ENCODE results near the gene HLCS. TPM values are rescaled to one million over a fixed set of nuclear protein-coding genes. Genes with fewer than 3 reads are reported as not detected.

HLCS gene
- total RNA-seq, 6 experiments from 2014 or later, result 12.6 to 19.1 (median 16.0) TPM

DNA sequence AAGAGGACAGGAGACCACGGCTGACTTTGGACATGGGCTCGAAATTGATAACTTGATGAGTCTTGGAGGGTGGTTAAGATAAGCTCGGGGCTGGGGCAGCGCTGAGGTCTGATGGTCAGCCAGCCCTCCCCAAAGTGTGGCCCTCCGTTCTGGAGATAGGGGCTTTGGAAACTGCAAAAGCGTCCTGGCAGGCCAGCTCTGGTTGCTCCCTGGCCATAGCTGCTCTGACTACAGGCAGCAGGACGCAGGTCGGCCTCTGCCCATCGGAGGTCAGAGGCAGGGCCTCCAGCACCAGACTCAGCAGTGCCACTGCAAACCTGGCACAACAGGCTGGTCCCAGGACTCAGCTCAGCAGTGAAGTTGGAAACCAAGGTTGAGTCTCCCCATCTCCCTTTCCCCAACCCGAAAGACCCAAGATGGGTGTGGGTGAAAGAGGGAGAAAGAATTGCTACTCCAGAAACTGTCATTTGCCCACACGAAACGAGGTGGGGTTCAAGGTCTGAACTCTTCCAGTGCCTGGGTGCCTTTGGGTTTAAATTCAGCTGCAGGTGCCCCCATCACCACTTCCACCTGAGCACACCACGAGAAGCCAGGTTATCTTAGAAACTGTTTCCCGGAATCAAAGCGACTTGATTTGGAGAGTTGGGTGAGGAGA, 262.7 kb downstream of the HLCS start:
- Histone ChIP-seq H3K36me3 (no peaks in the 10 kb centered on the region), H3K4me3 (no peak overlapping the region), H3K27me3 (peaks cover 34 to 87% of the 10 kb centered on the region in 2 donors), H3K4me1 (peaks cover 0 to 37% (median 3%) of the 10 kb centered on the region in 4 donors), H3K9me3 (no peaks in the 10 kb centered on the region), H3K27ac (no peak overlapping the region)
- intact Hi-C loops (cut with DNase I), result no loop called here
- TF ChIP-seq POLR2A (IDR thresholded peaks at IDR 0.05) (no peak), CTCF (IDR thresholded peaks at IDR 0.05) (no peak)
- WGBS (ENCODE audit: insufficient coverage, low coverage, low lambda C conversion rate, missing lambda C conversion rate), result 11% methylated on average over 8 of the region's 15 CpGs
- no peak for ATAC-seq
- no peak for DNase-seq

- Histone ChIP-seq H3K9me3 (no peaks in the 10 kb centered on the region), H3K36me3 (no peaks in the 10 kb centered on the region), H3K4me1 (peaks cover 0 to 36% (median 3%) of the 10 kb centered on the region in 4 donors), H3K4me3 (no peak overlapping the region), H3K27ac (no peak overlapping the region), H3K27me3 (peaks cover 40 to 87% of the 10 kb centered on the region in 2 donors)
- no peak for ATAC-seq
- TF ChIP-seq CTCF (IDR thresholded peaks at IDR 0.05) (no peak), POLR2A (IDR thresholded peaks at IDR 0.05) (no peak)
- whole genome bisulfite sequencing (ENCODE audit: insufficient coverage, low coverage, low lambda C conversion rate, missing lambda C conversion rate), result 18% methylated on average over 2 of the region's 3 CpGs
- intact Hi-C loops (cut with DNase I), result no loop called here
- DNase-seq, result no peak
Measured at GRCh38 chr21:36703123-36703522, 263.3 kb downstream of the HLCS start.

GRCh38 chr21:36702622-36702968, 263.9 kb downstream of the HLCS start:
- intact Hi-C loops (cut with DNase I), result no loop called here
- 3% methylated on average over 6 of the region's 6 CpGs for WGBS (ENCODE audit: insufficient coverage, low coverage, low lambda C conversion rate, missing lambda C conversion rate)
- Histone ChIP-seq H3K4me1 (peaks cover 0 to 35% (median 4%) of the 10 kb centered on the region in 4 donors), H3K27ac (no peak overlapping the region), H3K27me3 (peaks cover 46 to 86% of the 10 kb centered on the region in 2 donors), H3K9me3 (no peaks in the 10 kb centered on the region), H3K36me3 (no peaks in the 10 kb centered on the region), H3K4me3 (no peak overlapping the region)
- ATAC-seq, result no peak
- no peak for TF ChIP-seq CTCF (IDR thresholded peaks at IDR 0.05)
- no peak for TF ChIP-seq POLR2A (IDR thresholded peaks at IDR 0.05)
- no peak for DNase-seq

DNA sequence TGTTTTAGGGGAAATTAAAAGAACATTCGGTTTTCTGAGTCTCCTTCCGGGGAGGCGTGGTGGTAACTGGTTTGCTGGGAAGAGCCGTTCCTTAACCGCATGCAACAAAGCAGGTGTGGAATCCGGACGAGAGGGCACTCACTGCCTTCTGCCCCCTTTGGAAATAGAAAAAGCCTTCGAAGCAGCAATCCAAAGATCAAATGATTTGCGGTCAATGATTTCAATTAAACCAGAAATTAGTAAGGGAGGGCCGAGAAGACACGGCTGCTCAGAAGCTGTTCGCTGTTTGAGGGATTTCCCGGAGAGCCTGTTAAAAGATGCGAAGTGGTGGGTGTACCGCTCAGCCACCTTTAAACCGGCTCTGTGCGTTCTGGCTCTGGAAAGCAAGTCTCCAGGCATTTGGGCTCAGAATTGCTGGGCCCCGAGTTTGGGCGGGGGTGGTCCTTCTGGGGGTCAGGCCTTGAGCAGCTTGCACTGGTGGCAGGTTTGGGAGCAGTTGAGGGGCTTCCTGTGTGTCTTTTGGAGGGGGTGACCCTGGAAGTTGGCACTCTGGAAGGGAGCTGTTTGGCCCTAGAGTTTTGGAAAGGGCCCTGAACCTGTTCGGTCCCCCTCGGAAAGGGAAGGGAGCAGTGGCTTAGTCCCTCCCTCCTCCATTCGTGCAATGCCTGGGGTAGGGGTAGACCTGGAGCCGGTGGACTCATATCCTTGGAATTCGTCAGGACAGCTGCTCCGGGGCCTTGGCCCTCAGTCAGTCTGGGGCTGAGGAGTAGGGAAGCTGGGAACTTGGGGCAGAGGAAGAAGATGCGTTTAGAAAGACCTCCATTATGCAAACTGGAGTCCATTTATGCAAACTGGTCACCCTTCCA, 264.5 kb downstream of the HLCS start:
- TF ChIP-seq CTCF (IDR thresholded peaks at IDR 0.05), result no peak
- no peak for TF ChIP-seq POLR2A (IDR thresholded peaks at IDR 0.05)
- Histone ChIP-seq H3K9me3 (no peaks in the 10 kb centered on the region), H3K36me3 (no peaks in the 10 kb centered on the region), H3K27ac (no peak overlapping the region), H3K4me1 (peaks cover 0 to 41% (median 4%) of the 10 kb centered on the region in 4 donors), H3K4me3 (no peak overlapping the region), H3K27me3 (peaks cover 52 to 86% of the 10 kb centered on the region in 2 donors)
- ATAC-seq, result no peak
- WGBS (ENCODE audit: insufficient coverage, low coverage, low lambda C conversion rate, missing lambda C conversion rate), result 9% methylated on average over 24 of the region's 26 CpGs
- no peak for DNase-seq
- intact Hi-C loops (cut with DNase I), result no loop called here

Measured in right lobe of liver (tissue), 6 donors.